IMR-90 (cell line): ENCODE data around the gene POFUT2. TPM values are rescaled to one million over a fixed set of nuclear protein-coding genes. Genes with fewer than 3 reads are reported as not detected.
A peak's percentile ranks its signal among the peaks of the same experiment; 100 is the strongest.

Experiments
- ATAC-seq: fragments of 200-7000 bp; cut with Tn5 transposase; 2 replicates; pipeline ENCODE4 v1.9.1; 2020; ENCODE audit warnings: low read depth, mild to moderate bottlenecking, moderate library complexity
- BruUV-seq: library from RNA; stranded (reverse); fragments of 400-500 nt; replicated peaks from 2 replicates; lab custom pipeline; 2021; lab: Mats Ljungman, UMichigan
- CTCF ChIA-PET: fragments of 300-600 bp; formaldehyde crosslinking; extraction: SDS; loops from one replicate; lab custom pipeline; 2021; ENCODE audit warnings: antibody characterized with exemption; lab: Yijun Ruan, JAX
- POLR2A ChIA-PET: fragments of 300-600 bp; sonication (Branson Sonifier 250); formaldehyde crosslinking; loops from one replicate; lab custom pipeline; 2022; ENCODE audit warnings: antibody characterized with exemption; ENCODE audit not compliant: unreplicated experiment; lab: Charles Lee
- DNase-seq: peaks from one replicate; pipeline ENCODE4 v3.0.0; 2013
- H2AFZ ChIP-seq: replicated peaks from 2 replicates; pipeline ENCODE3; 2013; ENCODE audit warnings: low read length, mild to moderate bottlenecking; ENCODE audit not compliant: poor library complexity
- H2AK5ac ChIP-seq: 2 replicates; pipeline ENCODE4 v1.6.1; 2013; ENCODE audit warnings: low read depth, low read length, inconsistent platforms
- H2AK9ac ChIP-seq: replicated peaks from 2 replicates; pipeline ENCODE3; 2013; ENCODE audit warnings: mild to moderate bottlenecking, low read depth, low read length, moderate library complexity; ENCODE audit not compliant: poor library complexity
- H2BK120ac ChIP-seq: 2 replicates; pipeline ENCODE4 v1.6.1; 2013; ENCODE audit warnings: low read depth, low read length, inconsistent platforms
- H2BK15ac ChIP-seq: 3 replicates; pipeline ENCODE4 v1.6.1; 2013; ENCODE audit warnings: low read depth, low read length, inconsistent platforms
- H2BK20ac ChIP-seq: 2 replicates; pipeline ENCODE4 v1.6.1; 2013; ENCODE audit warnings: low read depth, mild to moderate bottlenecking, inconsistent platforms, low read length, moderate library complexity
- H2BK5ac ChIP-seq: 2 replicates; pipeline ENCODE4 v1.6.1; 2013; ENCODE audit warnings: mild to moderate bottlenecking, low read depth, low read length, inconsistent platforms; ENCODE audit not compliant: poor library complexity, severe bottlenecking
- H3K14ac ChIP-seq: replicated peaks from 2 replicates; pipeline ENCODE4 v1.6.1; 2013; ENCODE audit warnings: low read depth, low read length, inconsistent platforms
- H3K18ac ChIP-seq: 2 replicates; pipeline ENCODE4 v1.6.1; 2013; ENCODE audit warnings: low read depth, low read length, control low read depth
- H3K23ac ChIP-seq: 2 replicates; pipeline ENCODE4 v1.6.1; 2013; ENCODE audit warnings: low read depth, low read length, inconsistent platforms
- H3K27ac ChIP-seq: 2 replicates; pipeline ENCODE4 v1.5.1; 2013; ENCODE audit warnings: mild to moderate bottlenecking, control low read depth, low read length; ENCODE audit not compliant: insufficient read depth
- H3K27me3 ChIP-seq: 2 replicates; pipeline ENCODE4 v1.6.1; 2013; ENCODE audit warnings: low read length; ENCODE audit not compliant: control insufficient read depth, insufficient read depth
- H3K36me3 ChIP-seq: 2 replicates; pipeline ENCODE4 v1.6.1; 2013; ENCODE audit warnings: low read length, mixed read lengths; ENCODE audit not compliant: control insufficient read depth, insufficient read depth
- H3K4ac ChIP-seq: 2 replicates; pipeline ENCODE4 v1.6.1; 2013; ENCODE audit warnings: low read depth, low read length, inconsistent platforms
- H3K4me1 ChIP-seq: 2 replicates; pipeline ENCODE4 v1.6.1; 2013; ENCODE audit warnings: low read length, mixed read lengths; ENCODE audit not compliant: control insufficient read depth, insufficient read depth
- H3K4me2 ChIP-seq: 2 replicates; pipeline ENCODE4 v1.6.1; 2013; ENCODE audit warnings: low read depth, mild to moderate bottlenecking, control low read depth, low read length, moderate library complexity
- H3K4me3 ChIP-seq: 2 replicates; pipeline ENCODE4 v1.5.1; 2013; ENCODE audit warnings: low read depth, mild to moderate bottlenecking, control low read depth, low read length, moderate library complexity; ENCODE audit not compliant: insufficient read depth
- H3K56ac ChIP-seq: 2 replicates; pipeline ENCODE4 v1.6.1; 2013; ENCODE audit warnings: low read length, inconsistent platforms; ENCODE audit not compliant: insufficient read depth; ENCODE audit errors: extremely low read depth
- H3K79me1 ChIP-seq, 2 experiments: 2 replicates each; pipeline ENCODE4 v1.6.1; 2013; ENCODE audit warnings: low read length in 2 of 2, inconsistent platforms in 1 of 2, low read depth in 1 of 2
- H3K9ac ChIP-seq: 2 replicates; pipeline ENCODE4 v1.6.1; 2013; ENCODE audit warnings: low read depth, low read length, control low read depth
- H3K9me1 ChIP-seq: 2 replicates; pipeline ENCODE4 v1.6.1; 2013; ENCODE audit warnings: low read length, inconsistent platforms; ENCODE audit not compliant: insufficient read depth
- H3K9me3 ChIP-seq: 2 replicates; pipeline ENCODE4 v1.6.1; 2013; ENCODE audit warnings: low read length; ENCODE audit not compliant: control insufficient read depth, insufficient read depth
- H4K20me1 ChIP-seq: 2 replicates; pipeline ENCODE4 v1.6.1; 2013; ENCODE audit warnings: low read length, inconsistent platforms; ENCODE audit not compliant: insufficient read depth
- H4K5ac ChIP-seq: 2 replicates; pipeline ENCODE4 v1.6.1; 2013; ENCODE audit warnings: mild to moderate bottlenecking, low read depth, low read length, control low read depth
- H4K8ac ChIP-seq, 2 experiments: 2 replicates each; pipeline ENCODE4 v1.6.1; 2013; ENCODE audit warnings: low read depth in 2 of 2, low read length in 2 of 2, control low read depth in 1 of 2, inconsistent platforms in 1 of 2
- H4K91ac ChIP-seq: 2 replicates; pipeline ENCODE4 v1.6.1; 2013; ENCODE audit warnings: low read depth, low read length, inconsistent platforms; ENCODE audit not compliant: insufficient read depth
- BHLHE40 ChIP-seq: fragments of 150-350 bp; IDR thresholded peaks from 2 replicates; pipeline ENCODE4 v1.6.1; 2016; ENCODE audit warnings: mild to moderate bottlenecking, low read depth, low read length
- CEBPB ChIP-seq: IDR thresholded peaks from 2 replicates; pipeline ENCODE4 v1.6.1; 2012; ENCODE audit warnings: low read depth, low read length, improper control_type of control experiment
- FOS ChIP-seq: fragments of 150-350 bp; IDR thresholded peaks from 2 replicates; pipeline ENCODE4 v1.6.1; 2016; ENCODE audit warnings: low read depth, low read length
- MAFK ChIP-seq: IDR thresholded peaks from 2 replicates; pipeline ENCODE4 v1.6.1; 2012; ENCODE audit warnings: low read depth, low read length, improper control_type of control experiment
- MAZ ChIP-seq: IDR thresholded peaks from 2 replicates; pipeline ENCODE4 v1.6.1; 2012; ENCODE audit warnings: low read depth, mild to moderate bottlenecking, low read length, improper control_type of control experiment, moderate library complexity, borderline replicate concordance
- NFE2L2 ChIP-seq: fragments of 150-350 bp; IDR thresholded peaks from 2 replicates; pipeline ENCODE4 v1.6.1; 2016; ENCODE audit warnings: low read depth, mild to moderate bottlenecking, low read length
- POLR2A ChIP-seq: IDR thresholded peaks from 2 replicates; pipeline ENCODE4 v1.6.1; 2012; ENCODE audit warnings: mild to moderate bottlenecking, low read depth, low read length
- RAD21 ChIP-seq: IDR thresholded peaks from 2 replicates; pipeline ENCODE4 v1.6.1; 2012; ENCODE audit warnings: low read length, improper control_type of control experiment
- RCOR1 ChIP-seq: IDR thresholded peaks from 2 replicates; pipeline ENCODE4 v1.6.1; 2012; ENCODE audit warnings: mild to moderate bottlenecking, low read length, improper control_type of control experiment; ENCODE audit not compliant: insufficient replicate concordance
- SMC3 ChIP-seq: fragments of 150-350 bp; IDR thresholded peaks from 2 replicates; pipeline ENCODE4 v1.6.1; 2016; ENCODE audit warnings: low read depth, mild to moderate bottlenecking, antibody characterized with exemption, low read length, moderate library complexity
- WGBS, 2 experiments: methylation state at CpG; one replicate each; pipeline versions ENCODE4 v1.1.5 to v1.1.7; 2013; ENCODE audit warnings: missing lambda C conversion rate in 2 of 2; ENCODE audit not compliant: insufficient read length in 1 of 2; ENCODE audit errors: extremely low coverage in 2 of 2; 5-methylcytosine and 5-hydroxymethylcytosine counted together
- dilution Hi-C: fragments of 300-500 bp; cut with HindIII; formaldehyde crosslinking; loops from one replicate; pipeline ENCODE4 v1.14.3; 2018; ENCODE audit warnings: low sequenced_read_pairs; ENCODE audit not compliant: unreplicated experiment
- in situ Hi-C: fragments of 300-500 bp; cut with MboI; formaldehyde crosslinking; loops from 3 replicates; pipeline ENCODE4 v1.14.3; 2019; ENCODE audit warnings: low sequenced_read_pairs, inconsistent platforms, mixed read lengths
- intact Hi-C: fragments of 100-400 bp; cut with micrococcal nuclease; formaldehyde crosslinking; loops from 2 replicates; pipeline ENCODE4 v1.10.0; 2022
- polyA plus RNA-seq, 3 experiments: library from polyadenylated mRNA; depleted of rRNA; stranded (reverse); fragments of >200 nt; gene quantifications; 2 replicates each; pipeline ENCODE4 v1.2.3, GENCODE V29; 2012; ENCODE audit warnings: low replicate concordance in 1 of 3
- total RNA-seq: library from RNA; depleted of rRNA; stranded (reverse); fragments of >200 nt; gene quantifications from 2 replicates; pipeline ENCODE4 v1.2.3, GENCODE V29; 2012

Gene POFUT2
- total and polyA plus RNA-seq, 2 of the 4 experiments (the other 2 are of a cell fraction) = 18.8 to 59.3 TPM

- Histone ChIP-seq H3K27ac (peak overlapping the region; percentile 97), H3K4me1 (peaks cover 6% of the 10 kb centered on the region), H3K9ac (peak overlapping the region; percentile 89), H3K18ac (no peak overlapping the region; the same call in 1 of the 2 replicates), H2AK9ac (peak overlapping the region; percentile 86), H3K4me3 (peak overlapping the region; percentile 93), H3K4me2 (peak overlapping the region; percentile 96), H3K27me3 (no peaks in the 10 kb centered on the region), H4K8ac (peak overlapping the region in 1 of 2 experiments; percentile 90; a peak in 1 of 4 replicates), H3K14ac (peak overlapping the region; percentile 19; the same call in 1 of the 2 replicates), H2AK5ac (peak overlapping the region; percentile 94), H3K4ac (peak overlapping the region; percentile 79; the same call in 1 of the 2 replicates), H4K91ac (no peak overlapping the region), H4K5ac (no peak overlapping the region), H2AFZ (peak overlapping the region; percentile 26), H2BK20ac (no peak overlapping the region), H3K79me1 (peaks cover 31 to 70% of the 10 kb centered on the region in 2 experiments; a peak in 3 of 4 replicates), H3K9me1 (0 out of 2 replicates have a peak, but pooled peaks cover 6% of the 10 kb centered on the region), H3K56ac (no peak overlapping the region), H3K9me3 (no peaks in the 10 kb centered on the region), H3K23ac (peak overlapping the region; percentile 81; the same call in 1 of the 2 replicates), H2BK120ac (no peak overlapping the region), H3K36me3 (peaks cover 40% of the 10 kb centered on the region), H4K20me1 (peaks cover 53% of the 10 kb centered on the region), H2BK15ac (no peak overlapping the region), H2BK5ac (no peak overlapping the region)
- intact Hi-C loops (loop anchor here (1.0 kb wide), 1 partner anchor 147 kb away; no protein-coding TSS in a partner anchor), dilution Hi-C loops (no loop called here), in situ Hi-C loops (loop anchor here (10.0 kb wide), 1 partner anchor 142 kb away; no protein-coding TSS in a partner anchor)
- 6% methylated on average over 14 of the region's 54 CpGs; no CpG with 5 or more reads in 1 of the 2 experiments for WGBS, 2 experiments
- ChIA-PET POLR2A (no interaction called here), CTCF (no interaction called here)
- no peak for TF ChIP-seq SMC3
- no peak for TF ChIP-seq NFE2L2
- TF ChIP-seq RAD21 = 0 out of 2 replicates have a peak, but pooled peaks have one; percentile 8
- no peak for TF ChIP-seq BHLHE40
- TF ChIP-seq FOS = no peak
- TF ChIP-seq POLR2A = peak; percentile 49; the same call in 1 of the 2 replicates
- TF ChIP-seq MAZ = no peak
- TF ChIP-seq CEBPB = no peak
- TF ChIP-seq RCOR1 = no peak
- no peak for TF ChIP-seq MAFK
- peak; percentile 21 for ATAC-seq
- peak; percentile 15 for DNase-seq
- BruUV-seq = no TSS peak
These were observed 841 bp downstream of the POFUT2 start for GRCh38 chr21:45286671-45287437.
